Posterior cingulate gyrus (tissue), 11 donors: ENCODE data around the gene ZDHHC8.

Source experiments
- DNase-seq, 10 donors: peaks; one replicate each; pipeline versions ENCODE4 v3.0.0 to v3.0.0-alpha.2; 2020 to 2021; ENCODE audit warnings: mixed read lengths in 3 of 10
- intact Hi-C: fragments of 100-400 bp; cut with DNase I; formaldehyde crosslinking; loops from one replicate; pipeline ENCODE4 v1.15.1; 2023

Gene ZDHHC8

DNA sequence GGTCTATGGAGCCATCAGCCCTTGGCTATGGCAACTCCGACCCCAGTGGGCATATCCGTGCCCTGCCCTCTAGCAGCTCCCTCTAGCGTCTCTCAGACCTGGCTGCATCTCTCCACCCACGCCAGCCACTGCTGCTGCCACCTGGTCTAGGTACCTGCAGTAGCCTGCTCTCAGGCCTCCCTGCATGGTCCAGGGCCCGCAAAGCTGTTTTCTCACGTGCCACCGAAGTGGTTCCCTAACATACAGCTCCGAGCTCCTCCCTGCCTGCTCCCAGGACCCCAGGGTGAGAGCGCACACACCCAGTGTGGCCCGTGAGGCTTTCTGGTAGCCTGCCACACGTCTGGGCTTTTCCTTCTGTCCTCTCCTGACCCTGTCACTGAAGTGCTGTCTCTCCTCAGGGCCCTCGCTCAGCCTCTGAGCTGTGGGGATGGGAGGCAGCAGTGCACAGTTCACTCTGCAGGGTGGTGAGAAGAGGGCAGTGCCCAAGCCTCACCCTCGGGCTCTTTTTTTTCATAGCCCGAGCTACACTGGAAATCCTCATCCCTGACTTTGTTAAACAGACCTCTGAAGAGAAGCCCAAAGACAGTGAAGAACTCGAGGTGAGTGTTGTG is 37.3 kb upstream of the ZDHHC8 start:
- DNase-seq = peak in 2 of 10 donors; percentile 23 to 66
- intact Hi-C loops = no loop called here

GRCh38 chr22:20095521-20095920 is 36.1 kb upstream of the ZDHHC8 start:
- no peak for DNase-seq
- intact Hi-C loops = no loop called here

- intact Hi-C loops = no loop called here
- no peak for DNase-seq
These were observed 34.8 kb upstream of the ZDHHC8 start for GRCh38 chr22:20096574-20097420.

DNA sequence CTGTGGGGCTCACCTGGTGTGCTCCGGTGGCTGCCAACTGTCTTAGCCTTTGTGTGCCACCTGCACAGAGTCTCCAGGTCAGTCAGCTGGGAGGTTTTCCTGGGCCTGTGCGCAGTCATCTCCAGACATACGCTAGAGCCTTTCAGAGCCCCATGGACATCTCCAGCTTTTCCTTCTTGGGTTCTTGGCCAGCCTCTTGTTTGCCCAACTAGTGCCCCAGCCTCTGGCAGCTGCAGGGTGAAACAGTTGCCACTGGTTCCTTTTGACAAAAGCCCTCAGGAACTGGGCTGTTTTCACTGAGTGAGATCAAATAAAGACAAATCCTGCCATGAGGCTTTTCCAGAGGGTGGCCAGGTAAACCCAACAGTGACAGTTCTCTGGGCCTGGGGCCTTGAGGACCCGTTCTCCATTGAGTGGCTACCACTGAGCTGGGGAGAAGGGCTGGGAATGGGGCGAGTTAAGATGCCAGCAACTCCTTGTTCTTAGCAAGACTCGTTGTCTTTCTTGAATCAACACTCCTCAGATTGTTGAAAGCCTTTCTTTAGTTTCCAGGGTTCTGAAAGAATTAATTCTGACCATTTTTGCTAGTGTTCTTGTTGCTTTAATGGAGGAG is 32.4 kb upstream of the ZDHHC8 start:
- DNase-seq = peak in 3 of 10 donors; percentile 14 to 50 (median 49)
- intact Hi-C loops = no loop called here

DNA sequence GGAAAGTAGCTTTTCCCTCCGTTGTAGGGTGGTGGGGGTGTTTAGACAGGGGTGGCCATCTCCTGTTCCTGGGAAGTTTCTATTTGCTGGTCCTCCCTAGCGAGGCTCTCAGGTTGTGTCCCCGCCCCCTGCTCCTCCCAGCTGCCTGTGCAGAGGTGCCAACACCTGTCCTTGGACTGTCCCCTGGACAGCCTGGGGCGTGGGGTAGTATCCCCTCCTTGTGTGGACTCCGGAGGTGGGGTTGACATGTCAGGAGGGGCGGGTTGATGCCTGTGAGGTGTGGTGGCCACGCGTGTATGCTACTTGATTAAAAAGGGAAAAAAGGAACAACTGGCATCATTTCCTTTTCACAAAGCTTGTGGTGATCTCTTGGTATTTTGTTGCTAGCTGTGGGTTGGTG is 30.0 kb upstream of the ZDHHC8 start:
- DNase-seq = peak in 3 of 10 donors; percentile 26 to 80 (median 28)
- intact Hi-C loops = no loop called here

- intact Hi-C loops = no loop called here
- DNase-seq = peak in 3 of 10 donors; percentile 17 to 64 (median 23)
These were observed 29.3 kb upstream of the ZDHHC8 start for GRCh38 chr22:20102203-20102780.

- intact Hi-C loops = no loop called here
- peak in 3 of 10 donors; percentile 20 to 59 (median 29) for DNase-seq
These were observed 26.0 kb upstream of the ZDHHC8 start for GRCh38 chr22:20105456-20106204.

DNA sequence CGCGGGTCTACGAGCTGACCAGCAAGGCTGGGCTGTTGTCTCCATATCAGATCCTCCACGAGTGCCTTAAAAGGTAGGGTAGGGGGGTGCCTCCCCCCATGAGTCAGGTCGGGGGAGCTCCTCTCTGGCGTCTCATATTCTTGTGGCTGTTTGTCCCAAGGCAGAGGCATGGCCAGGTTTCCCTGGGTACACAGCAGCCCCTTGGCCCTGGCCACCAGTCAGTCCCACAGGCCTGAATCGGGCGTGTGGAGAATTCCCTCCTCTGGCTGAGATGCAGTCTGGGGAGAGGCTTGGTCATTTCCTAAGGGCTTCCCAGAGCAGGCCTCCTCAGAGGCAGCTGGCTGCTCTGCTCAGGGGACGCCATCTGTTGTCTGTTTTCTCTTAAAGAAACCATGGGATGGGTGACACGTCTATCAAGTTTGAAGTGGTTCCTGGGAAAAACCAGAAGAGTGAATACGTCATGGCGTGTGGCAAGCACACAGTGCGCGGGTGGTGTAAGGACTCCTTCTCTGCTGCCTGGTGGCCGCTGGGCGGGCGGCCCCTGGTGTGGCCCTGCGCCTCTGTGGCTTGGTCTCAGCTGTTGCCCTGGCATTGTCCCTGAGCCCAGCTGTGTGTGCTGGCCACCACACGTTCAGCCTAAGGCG is 25.3 kb upstream of the ZDHHC8 start:
- DNase-seq = peak in 4 of 10 donors; percentile 38 to 89 (median 76)
- intact Hi-C loops = no loop called here

- peak in 3 of 10 donors; percentile 48 to 69 (median 64) for DNase-seq
- intact Hi-C loops = no loop called here
These were observed 24.8 kb upstream of the ZDHHC8 start for GRCh38 chr22:20106849-20107237.

DNA sequence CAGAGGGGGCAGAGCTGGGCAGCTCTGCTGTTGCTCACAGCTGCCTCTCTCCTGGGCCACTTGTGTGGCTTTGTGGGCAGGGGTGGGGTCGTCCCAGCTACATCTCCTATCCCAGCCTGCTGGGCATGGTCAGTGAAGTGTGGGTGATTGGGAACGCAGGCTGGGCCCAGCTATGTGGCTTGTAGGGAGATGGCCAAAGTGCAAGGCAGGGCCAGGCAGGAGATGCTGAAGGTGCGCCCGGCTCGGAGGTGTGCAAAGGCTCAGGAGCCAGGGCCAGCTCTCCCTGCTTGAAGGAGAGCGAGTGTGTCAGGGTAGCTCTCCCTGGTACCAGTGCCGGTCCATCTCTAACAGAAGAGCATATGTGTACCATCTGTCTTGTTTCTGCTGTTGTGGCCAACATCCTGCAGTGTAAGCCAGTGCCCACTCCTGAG is 24.1 kb upstream of the ZDHHC8 start:
- intact Hi-C loops = no loop called here
- DNase-seq = peak in 3 of 10 donors; percentile 44 to 73 (median 69)

GRCh38 chr22:20107951-20108756 is 23.4 kb upstream of the ZDHHC8 start:
- peak in 3 of 10 donors; percentile 56 to 65 (median 62) for DNase-seq
- intact Hi-C loops = no loop called here

DNA sequence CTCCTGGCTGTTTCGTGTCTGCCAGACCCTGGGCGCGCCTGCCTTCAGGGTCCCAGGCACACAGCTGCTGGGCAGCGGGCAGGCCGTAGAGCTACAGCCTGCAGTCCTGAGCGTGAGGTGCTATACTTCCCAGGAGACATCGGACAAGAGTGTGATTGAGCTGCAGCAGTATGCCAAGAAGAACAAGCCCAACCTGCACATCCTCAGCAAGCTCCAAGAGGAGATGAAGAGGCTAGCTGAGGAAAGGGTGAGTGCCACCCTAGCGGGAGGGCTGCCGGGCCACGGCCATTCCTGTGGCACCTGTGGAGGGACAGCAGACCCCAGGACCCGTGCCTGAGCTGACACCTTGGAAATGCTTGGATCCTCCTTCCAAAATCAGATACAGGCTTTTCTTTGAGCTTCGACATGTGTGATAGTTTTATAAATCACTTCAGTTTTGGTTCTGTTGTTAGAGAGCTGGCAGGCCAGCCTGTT is 22.8 kb upstream of the ZDHHC8 start:
- DNase-seq = peak in 2 of 10 donors; percentile 48 to 57
- intact Hi-C loops = no loop called here

DNA sequence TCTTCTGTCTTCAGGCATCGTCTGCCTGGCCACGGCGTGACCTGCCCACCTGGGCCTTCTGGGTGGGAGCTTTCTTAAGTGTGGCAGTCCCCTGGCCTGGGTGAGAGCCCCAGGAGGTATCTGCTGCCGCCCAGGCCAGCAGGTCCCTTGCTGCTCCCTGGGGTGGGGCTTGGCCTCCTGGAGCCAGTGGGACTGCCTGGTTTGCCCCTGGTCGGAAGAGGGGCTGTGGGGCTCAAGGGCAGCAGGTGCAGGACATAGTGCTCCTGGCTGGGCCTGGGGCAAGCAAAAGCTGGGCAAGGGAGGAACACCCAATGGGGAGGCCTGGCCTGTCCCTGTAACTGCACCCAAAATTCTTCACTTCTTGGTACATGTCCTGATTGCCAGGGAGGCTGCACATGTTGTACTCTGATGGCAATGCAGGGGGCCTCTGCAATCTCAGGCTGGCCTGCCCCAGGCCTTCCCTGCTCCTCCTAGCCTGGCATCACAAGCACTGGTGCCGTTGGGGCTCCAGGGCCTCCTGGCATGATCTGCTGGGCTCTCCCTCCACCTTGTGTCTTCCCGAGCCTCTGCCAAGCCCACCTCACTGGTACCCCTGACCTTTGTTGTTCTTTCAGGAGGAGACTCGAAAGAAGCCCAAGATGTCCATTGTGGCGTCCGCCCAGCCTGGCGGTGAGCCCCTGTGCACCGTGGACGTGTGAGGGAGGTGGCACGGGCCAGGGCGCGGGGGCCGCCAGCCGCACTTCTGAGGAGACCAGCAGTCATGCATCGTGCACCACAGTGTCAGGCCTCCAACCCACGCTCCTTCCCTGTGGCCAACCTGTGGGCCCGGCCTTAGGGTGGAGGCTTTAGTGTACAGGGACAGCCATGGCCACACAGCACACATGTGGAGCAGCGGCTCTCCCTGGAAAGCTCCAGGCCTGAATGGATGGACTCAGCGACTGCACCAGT is 21.9 kb upstream of the ZDHHC8 start:
- intact Hi-C loops = loop anchor here (10.0 kb wide), 2 partner anchors 85 to 135 kb away; partner anchors contain the start of gene TANGO2
- peak in 4 of 10 donors; percentile 8 to 83 (median 68) for DNase-seq

DNA sequence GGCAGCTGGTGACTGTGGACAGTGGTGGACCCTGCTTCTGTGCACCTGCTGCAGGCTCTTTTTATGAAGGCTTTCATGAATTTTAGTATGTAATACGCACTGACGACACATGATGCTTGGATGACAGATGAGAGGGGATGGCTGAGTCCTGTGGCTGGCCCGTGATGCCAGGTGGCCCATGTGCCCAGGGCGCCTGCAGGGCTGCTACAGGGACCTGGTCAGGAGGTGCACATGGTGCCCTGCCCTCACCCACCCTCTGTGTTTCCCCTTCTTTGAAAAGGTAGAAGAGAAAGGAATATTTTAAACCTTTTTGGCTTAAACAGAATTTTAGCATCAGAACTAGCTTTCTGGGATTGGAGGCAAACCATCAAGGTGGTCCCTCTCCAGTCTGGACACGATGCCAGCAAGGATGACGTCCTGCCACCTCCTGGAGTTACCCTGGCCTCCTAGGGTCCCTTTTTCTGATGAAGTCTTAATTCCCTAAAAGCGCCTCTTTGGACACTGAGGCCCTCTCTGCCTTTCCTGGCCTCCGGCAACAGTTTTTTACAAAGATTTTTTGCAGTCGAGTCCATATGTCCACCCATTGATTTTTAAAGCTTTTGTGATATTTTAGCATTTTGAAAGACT is 21.1 kb upstream of the ZDHHC8 start:
- intact Hi-C loops = loop anchor here (10.0 kb wide), 2 partner anchors 86 to 136 kb away; partner anchors contain the start of gene TANGO2
- peak in 3 of 10 donors; percentile 4 to 72 (median 58) for DNase-seq

GRCh38 chr22:20111045-20111688 is 20.4 kb upstream of the ZDHHC8 start:
- intact Hi-C loops = loop anchor here (10.0 kb wide), 2 partner anchors 86 to 136 kb away; partner anchors contain the start of gene TANGO2
- peak in 4 of 10 donors; percentile 1 to 76 (median 66) for DNase-seq
